CD4-positive, alpha-beta T cell (primary cell): Measurements from ENCODE around the gene HIGD1C. TPM values are rescaled to one million over a fixed set of nuclear protein-coding genes. Genes with fewer than 3 reads are reported as not detected.

Experiments used
- ATAC-seq: fragments of 200-7000 bp; cut with Tn5 transposase; one replicate; pipeline ENCODE4 v1.10.0; 2022; ENCODE audit warnings: mild to moderate bottlenecking; ENCODE audit not compliant: poor library complexity
- CTCF ChIA-PET: fragments of 350-600 bp; sonication (Branson Sonifier 250); formaldehyde crosslinking; loops from one replicate; lab custom pipeline; 2021; ENCODE audit warnings: antibody characterized with exemption, inconsistent platforms; lab: Charles Lee
- POLR2A ChIA-PET: fragments of 350-600 bp; sonication (Branson Sonifier 250); formaldehyde crosslinking; loops from one replicate; lab custom pipeline; 2021; ENCODE audit warnings: antibody characterized with exemption, inconsistent platforms; lab: Charles Lee
- DNase-seq, 14 experiments: peaks; one replicate each; pipeline ENCODE4 v3.0.0-alpha.2; 2013 to 2020; ENCODE audit warnings: mixed read lengths in 2 of 14
- H3K27ac ChIP-seq, 2 donors: one replicate each; pipeline versions ENCODE4 v1.5.1 to v1.7.0; 2013; ENCODE audit warnings: low read length in 2 of 2, low read depth in 1 of 2, mild to moderate bottlenecking in 1 of 2
- H3K27me3 ChIP-seq, 2 experiments: 1 replicate in 1 of 2; 2 replicates in 1 of 2; pipeline versions ENCODE4 v1.6.1 to v1.7.0; 2013; ENCODE audit warnings: low read length in 2 of 2, control low read depth in 1 of 2, mild to moderate bottlenecking in 1 of 2, moderate library complexity in 1 of 2; ENCODE audit not compliant: insufficient read depth in 2 of 2, control insufficient read depth in 1 of 2
- H3K36me3 ChIP-seq: one replicate; pipeline ENCODE4 v1.6.1; 2013; ENCODE audit warnings: low read length, control low read depth; ENCODE audit not compliant: insufficient read depth
- H3K4me1 ChIP-seq: one replicate; pipeline ENCODE4 v1.6.1; 2013; ENCODE audit warnings: low read length, control low read depth; ENCODE audit not compliant: insufficient read depth
- H3K4me3 ChIP-seq: one replicate; pipeline ENCODE4 v1.5.1; 2013; ENCODE audit warnings: mild to moderate bottlenecking, low read length, moderate library complexity
- H3K9me3 ChIP-seq, 2 experiments: 1 replicate in 1 of 2; 2 replicates in 1 of 2; pipeline versions ENCODE4 v1.6.1 to v1.7.0; 2013; ENCODE audit warnings: low read length in 2 of 2, mild to moderate bottlenecking in 2 of 2, control low read depth in 1 of 2, moderate library complexity in 1 of 2; ENCODE audit not compliant: control insufficient read depth in 1 of 2, insufficient read depth in 1 of 2
- H3K27ac Mint-ChIP-seq: one replicate; pipeline ENCODE4 v1.8.0; 2020; ENCODE audit warnings: mixed read lengths
- H3K27me3 Mint-ChIP-seq: one replicate; pipeline ENCODE4 v1.8.0; 2021; ENCODE audit warnings: mixed read lengths
- H3K36me3 Mint-ChIP-seq: one replicate; pipeline ENCODE4 v1.8.0; 2021; ENCODE audit warnings: low read depth, mixed read lengths
- H3K4me1 Mint-ChIP-seq: one replicate; pipeline ENCODE4 v1.8.0; 2021; ENCODE audit warnings: low read depth, mixed read lengths
- H3K4me3 Mint-ChIP-seq: one replicate; pipeline ENCODE4 v1.8.0; 2020; ENCODE audit warnings: mild to moderate bottlenecking, mixed read lengths
- H3K9me3 Mint-ChIP-seq: one replicate; pipeline ENCODE4 v1.8.0; 2020; ENCODE audit warnings: mixed read lengths
- intact Hi-C, 2 experiments: fragments of 100-400 bp; cut with DNase I in 1 of 2; cut with micrococcal nuclease in 1 of 2; formaldehyde crosslinking; loops; one replicate each; pipeline versions ENCODE4 v1.15.1 to v1.9.0; 2023 to 2025; cut with DNase I, micrococcal nuclease
- total RNA-seq, 174 experiments: library from RNA in 2 of 174; stranded (reverse) in 2 of 174; gene quantifications; one replicate each; pipeline ENCODE4 v1.2.3 and lab custom pipeline; 2021 to 2026
- TF ChIP-seq, protein P1 (sequence below): fragments of 200-600 bp; IDR thresholded peaks from one replicate; pipeline ENCODE4 v1.8.0; 2022; ENCODE audit warnings: antibody characterized with exemption, mild to moderate bottlenecking

HIGD1C gene
- total RNA-seq, 2 experiments from 2014 or later = not detected

DNA sequence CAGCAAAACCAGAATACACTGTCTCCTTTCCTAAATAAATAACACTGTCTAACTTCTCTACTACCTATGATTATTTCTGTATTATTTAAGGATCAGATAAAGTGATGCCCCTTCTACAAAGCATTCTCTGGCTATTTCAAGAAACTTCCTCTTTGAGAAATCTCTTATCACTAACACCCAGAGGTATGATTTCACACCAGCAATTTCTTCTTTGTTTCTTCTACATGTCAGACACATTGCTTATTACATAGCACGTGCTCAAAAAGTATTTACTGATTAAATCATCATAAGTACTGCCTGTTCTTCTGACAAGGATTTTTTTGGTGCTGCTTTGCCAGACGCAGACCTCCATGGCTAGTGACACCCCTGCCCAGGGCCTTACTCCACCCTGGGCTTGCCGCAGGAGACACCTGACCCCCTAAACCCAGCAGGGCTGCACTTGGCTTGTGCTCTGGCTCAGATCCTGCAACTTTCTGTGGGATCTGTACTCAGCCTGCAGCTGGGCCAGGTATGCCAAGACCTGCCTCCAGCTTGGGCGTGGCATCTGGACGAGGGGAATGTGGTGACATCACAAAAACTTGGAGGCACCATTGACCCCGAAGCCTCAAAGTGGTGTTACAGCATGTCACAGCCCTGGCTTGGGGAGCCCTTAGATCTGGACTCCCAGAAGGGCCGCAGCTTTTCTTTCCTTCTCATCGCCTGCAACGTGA, 15.4 kb upstream of the HIGD1C start:
- POLR2A ChIA-PET = no interaction called here
- Histone ChIP-seq H3K4me1 (no peaks in the 10 kb centered on the region), H3K36me3 (no peaks in the 10 kb centered on the region), H3K27me3 (no peaks in the 10 kb centered on the region), H3K9me3 (peaks cover 0 to 18% of the 10 kb centered on the region in 2 experiments), H3K4me3 (no peak overlapping the region), H3K27ac (no peak overlapping the region)
- H3K9me3 Mint-ChIP-seq = peaks cover 2% of the 10 kb centered on the region
- intact Hi-C loops = no loop called here
- H3K27me3 Mint-ChIP-seq = no peaks in the 10 kb centered on the region
- ATAC-seq = no peak
- no peak overlapping the region for H3K4me3 Mint-ChIP-seq
- CTCF ChIA-PET = no interaction called here
- DNase-seq = no peak
- TF ChIP-seq, protein P1, sequence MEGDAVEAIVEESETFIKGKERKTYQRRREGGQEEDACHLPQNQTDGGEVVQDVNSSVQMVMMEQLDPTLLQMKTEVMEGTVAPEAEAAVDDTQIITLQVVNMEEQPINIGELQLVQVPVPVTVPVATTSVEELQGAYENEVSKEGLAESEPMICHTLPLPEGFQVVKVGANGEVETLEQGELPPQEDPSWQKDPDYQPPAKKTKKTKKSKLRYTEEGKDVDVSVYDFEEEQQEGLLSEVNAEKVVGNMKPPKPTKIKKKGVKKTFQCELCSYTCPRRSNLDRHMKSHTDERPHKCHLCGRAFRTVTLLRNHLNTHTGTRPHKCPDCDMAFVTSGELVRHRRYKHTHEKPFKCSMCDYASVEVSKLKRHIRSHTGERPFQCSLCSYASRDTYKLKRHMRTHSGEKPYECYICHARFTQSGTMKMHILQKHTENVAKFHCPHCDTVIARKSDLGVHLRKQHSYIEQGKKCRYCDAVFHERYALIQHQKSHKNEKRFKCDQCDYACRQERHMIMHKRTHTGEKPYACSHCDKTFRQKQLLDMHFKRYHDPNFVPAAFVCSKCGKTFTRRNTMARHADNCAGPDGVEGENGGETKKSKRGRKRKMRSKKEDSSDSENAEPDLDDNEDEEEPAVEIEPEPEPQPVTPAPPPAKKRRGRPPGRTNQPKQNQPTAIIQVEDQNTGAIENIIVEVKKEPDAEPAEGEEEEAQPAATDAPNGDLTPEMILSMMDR = no peak
- no peaks in the 10 kb centered on the region for H3K4me1 Mint-ChIP-seq
- H3K27ac Mint-ChIP-seq = no peak overlapping the region
- peaks cover 4% of the 10 kb centered on the region for H3K36me3 Mint-ChIP-seq

DNA sequence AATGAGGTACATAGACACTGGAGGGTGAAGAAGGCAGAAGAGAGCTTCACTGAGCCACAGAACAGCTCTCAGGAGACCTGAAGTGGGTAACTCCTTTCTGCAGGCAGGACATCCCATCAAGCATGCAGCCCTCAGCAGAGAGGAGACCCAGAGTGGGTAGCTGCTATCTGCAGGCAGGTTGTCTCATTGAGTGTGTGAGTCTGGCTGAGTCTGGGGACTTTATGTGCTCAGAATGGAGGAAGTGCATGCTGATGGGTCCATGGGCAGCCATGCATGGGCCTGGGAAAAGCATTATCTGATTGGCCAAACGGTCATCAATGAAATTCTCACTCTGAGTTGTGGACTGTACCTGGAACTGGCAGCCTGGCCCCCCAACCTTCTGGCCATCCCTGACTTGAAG, 14.7 kb upstream of the HIGD1C start:
- H3K4me1 ChIP-seq = no peaks in the 10 kb centered on the region
- H3K4me3 Mint-ChIP-seq = no peak overlapping the region

DNA sequence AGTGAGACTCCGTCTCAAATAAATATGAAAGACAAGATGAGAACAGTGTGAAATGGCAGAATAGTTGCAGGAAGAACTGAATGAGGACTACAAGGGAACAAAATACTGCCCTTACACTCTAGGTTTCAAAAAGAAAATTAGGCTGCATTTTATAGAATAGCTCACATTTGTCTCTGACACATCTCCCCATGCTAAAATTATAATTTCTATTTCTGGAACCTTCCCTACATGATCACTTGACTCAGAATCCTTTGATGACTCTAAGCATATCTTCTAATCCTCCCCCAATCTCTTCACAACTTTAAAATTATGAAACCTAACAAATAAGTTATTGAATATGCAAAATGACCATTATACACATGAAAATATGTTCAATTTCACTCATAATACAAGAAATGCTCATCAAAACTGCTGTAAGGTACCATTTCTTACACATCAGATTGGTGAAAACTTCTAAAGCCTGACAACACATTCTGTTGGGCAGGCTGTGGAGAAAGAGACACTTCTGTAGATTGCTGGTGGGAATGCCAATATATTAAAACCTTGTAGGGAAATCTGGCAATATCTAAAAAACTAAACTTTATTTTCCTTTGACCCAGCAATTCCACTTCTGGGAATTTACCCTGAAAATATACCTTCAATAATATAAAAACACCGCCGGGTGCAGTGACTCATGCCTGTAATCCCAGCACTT, 4.3 kb upstream of the HIGD1C start:
- TF ChIP-seq, protein P1 = no peak

More for the DNA sequence above, 14.7 kb upstream of the HIGD1C start:
- ChIA-PET POLR2A (no interaction called here), CTCF (no interaction called here)
- H3K4me3 ChIP-seq = no peak overlapping the region
- Mint-ChIP-seq H3K36me3 (peaks cover 4% of the 10 kb centered on the region), H3K27ac (no peak overlapping the region), H3K27me3 (no peaks in the 10 kb centered on the region), H3K4me1 (no peaks in the 10 kb centered on the region), H3K9me3 (peaks cover 2% of the 10 kb centered on the region)
- no peaks in the 10 kb centered on the region for H3K27me3 ChIP-seq
- TF ChIP-seq, protein P1 = no peak
- intact Hi-C loops = no loop called here
- no peaks in the 10 kb centered on the region for H3K36me3 ChIP-seq
- H3K27ac ChIP-seq = no peak overlapping the region
- H3K9me3 ChIP-seq = peaks cover 0 to 18% of the 10 kb centered on the region in 2 experiments
- no peak for DNase-seq
- no peak for ATAC-seq

More for the DNA sequence above, 4.3 kb upstream of the HIGD1C start:
- no peak for DNase-seq
- POLR2A ChIA-PET = no interaction called here
- Mint-ChIP-seq H3K36me3 (peaks cover 4% of the 10 kb centered on the region), H3K27ac (no peak overlapping the region), H3K27me3 (no peaks in the 10 kb centered on the region), H3K4me1 (no peaks in the 10 kb centered on the region), H3K4me3 (no peak overlapping the region), H3K9me3 (no peaks in the 10 kb centered on the region)
- Histone ChIP-seq H3K4me1 (no peaks in the 10 kb centered on the region), H3K9me3 (no peaks in the 10 kb centered on the region), H3K27me3 (no peaks in the 10 kb centered on the region), H3K27ac (no peak overlapping the region), H3K36me3 (no peaks in the 10 kb centered on the region), H3K4me3 (no peak overlapping the region)
- intact Hi-C loops = no loop called here
- CTCF ChIA-PET = no interaction called here
- no peak for ATAC-seq
